MM.1S (cell line): ENCODE data around the gene CFAP99.

Source experiments
- DNase-seq: peaks from one replicate; pipeline ENCODE4 v3.0.0-alpha.2; 2015
- H2AFZ ChIP-seq: fragments of 300-600 bp; sonication (generic); 2 replicates; pipeline ENCODE4 v1.6.0; 2016; ENCODE audit warnings: antibody characterized with exemption, low read length
- H3F3A ChIP-seq: fragments of 300-600 bp; sonication (generic); 2 replicates; pipeline ENCODE4 v1.6.1; 2016; ENCODE audit warnings: mild to moderate bottlenecking, antibody characterized with exemption, low read length, moderate library complexity, mixed read lengths; ENCODE audit not compliant: insufficient read depth
- H3K27ac ChIP-seq: fragments of 300-600 bp; sonication (generic); 2 replicates; pipeline ENCODE4 v1.5.1; 2016; ENCODE audit warnings: mild to moderate bottlenecking, low read length
- H3K27me3 ChIP-seq: fragments of 300-600 bp; sonication (generic); replicated peaks from 2 replicates; pipeline ENCODE4 v1.6.0; 2016; ENCODE audit warnings: low read length; ENCODE audit not compliant: insufficient read depth
- H3K36me3 ChIP-seq: fragments of 300-600 bp; sonication (generic); replicated peaks from 2 replicates; pipeline ENCODE4 v1.6.1; 2016; ENCODE audit warnings: mild to moderate bottlenecking, low read length, mixed read lengths; ENCODE audit not compliant: insufficient read depth
- H3K4me1 ChIP-seq: fragments of 300-600 bp; sonication (generic); 2 replicates; pipeline ENCODE4 v1.6.1; 2016; ENCODE audit warnings: low read length, mixed read lengths
- H3K4me2 ChIP-seq: fragments of 300-600 bp; sonication (generic); 2 replicates; pipeline ENCODE4 v1.6.0; 2016; ENCODE audit warnings: low read depth, low read length
- H3K4me3 ChIP-seq: fragments of 300-600 bp; sonication (generic); 2 replicates; pipeline ENCODE4 v1.5.1; 2016; ENCODE audit warnings: low read length, mixed read lengths
- H3K79me2 ChIP-seq: fragments of 300-600 bp; sonication (generic); 2 replicates; pipeline ENCODE4 v1.6.1; 2016; ENCODE audit warnings: mixed run types, low read length, mixed read lengths
- H3K9ac ChIP-seq: fragments of 300-600 bp; sonication (generic); 2 replicates; pipeline ENCODE4 v1.6.1; 2016; ENCODE audit warnings: low read length, mixed read lengths
- H3K9me2 ChIP-seq: fragments of 300-600 bp; sonication (generic); replicated peaks from 2 replicates; pipeline ENCODE4 v1.6.1; 2016; ENCODE audit warnings: mild to moderate bottlenecking, low read length, mixed read lengths; ENCODE audit not compliant: insufficient read depth
- H3K9me3 ChIP-seq: fragments of 300-600 bp; sonication (generic); replicated peaks from 2 replicates; pipeline ENCODE4 v1.6.1; 2016; ENCODE audit warnings: mild to moderate bottlenecking, low read length, mixed read lengths; ENCODE audit not compliant: insufficient read depth
- H4K20me1 ChIP-seq: fragments of 300-600 bp; sonication (generic); 2 replicates; pipeline ENCODE4 v1.6.1; 2016; ENCODE audit warnings: mild to moderate bottlenecking, low read length, moderate library complexity, mixed read lengths; ENCODE audit not compliant: insufficient read depth
- EZH2 ChIP-seq: fragments of 300-600 bp; sonication (generic); optimal IDR thresholded peaks from 2 replicates; pipeline ENCODE3; 2017; ENCODE audit warnings: low read depth, mild to moderate bottlenecking, antibody characterized with exemption, low read length, mixed read lengths
- EZH2phosphoT487 ChIP-seq: fragments of 300-600 bp; sonication (generic); IDR thresholded peaks from 2 replicates; pipeline ENCODE4 v1.6.1; 2018; ENCODE audit warnings: antibody characterized with exemption, low read length
- TF ChIP-seq, protein P1 (sequence below): fragments of 300-600 bp; sonication (generic); IDR thresholded peaks from 2 replicates; pipeline ENCODE4 v1.5.1; 2016; ENCODE audit warnings: antibody characterized with exemption, low read length, mixed read lengths

CFAP99 gene

DNA sequence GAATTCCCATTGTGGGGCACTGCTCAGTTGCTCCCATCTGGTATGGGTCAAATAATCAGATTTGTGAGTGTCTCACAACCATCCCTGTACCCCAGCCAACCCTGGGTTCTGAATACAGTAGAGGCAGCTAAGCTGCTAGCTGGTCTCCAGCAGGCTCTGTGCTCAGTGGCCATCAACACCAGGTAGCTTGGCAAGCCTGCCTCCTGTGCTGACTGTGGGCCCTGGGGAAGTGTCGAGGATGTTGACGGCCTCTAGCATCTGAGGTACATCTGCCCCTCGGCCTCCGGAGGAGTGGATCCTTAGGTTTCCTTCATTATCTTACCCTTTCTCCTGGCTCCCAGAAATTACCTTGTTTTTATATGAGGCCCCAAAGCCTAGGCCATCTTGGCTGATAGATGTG is 63.4 kb downstream of the CFAP99 start:
- no peak for DNase-seq
- Histone ChIP-seq H3K9ac (no peak overlapping the region), H3K36me3 (no peaks in the 10 kb centered on the region), H2AFZ (no peak overlapping the region), H3K9me3 (no peaks in the 10 kb centered on the region), H3K27me3 (no peaks in the 10 kb centered on the region), H3F3A (peaks cover 25% of the 10 kb centered on the region), H3K4me2 (peak overlapping the region; percentile 4; the same call in 1 of the 2 replicates), H3K79me2 (peaks cover 99% of the 10 kb centered on the region), H3K4me1 (peaks cover 58% of the 10 kb centered on the region), H3K9me2 (no peaks in the 10 kb centered on the region), H3K27ac (no peak overlapping the region), H4K20me1 (peaks cover 92% of the 10 kb centered on the region), H3K4me3 (no peak overlapping the region)
- TF ChIP-seq, protein P1, sequence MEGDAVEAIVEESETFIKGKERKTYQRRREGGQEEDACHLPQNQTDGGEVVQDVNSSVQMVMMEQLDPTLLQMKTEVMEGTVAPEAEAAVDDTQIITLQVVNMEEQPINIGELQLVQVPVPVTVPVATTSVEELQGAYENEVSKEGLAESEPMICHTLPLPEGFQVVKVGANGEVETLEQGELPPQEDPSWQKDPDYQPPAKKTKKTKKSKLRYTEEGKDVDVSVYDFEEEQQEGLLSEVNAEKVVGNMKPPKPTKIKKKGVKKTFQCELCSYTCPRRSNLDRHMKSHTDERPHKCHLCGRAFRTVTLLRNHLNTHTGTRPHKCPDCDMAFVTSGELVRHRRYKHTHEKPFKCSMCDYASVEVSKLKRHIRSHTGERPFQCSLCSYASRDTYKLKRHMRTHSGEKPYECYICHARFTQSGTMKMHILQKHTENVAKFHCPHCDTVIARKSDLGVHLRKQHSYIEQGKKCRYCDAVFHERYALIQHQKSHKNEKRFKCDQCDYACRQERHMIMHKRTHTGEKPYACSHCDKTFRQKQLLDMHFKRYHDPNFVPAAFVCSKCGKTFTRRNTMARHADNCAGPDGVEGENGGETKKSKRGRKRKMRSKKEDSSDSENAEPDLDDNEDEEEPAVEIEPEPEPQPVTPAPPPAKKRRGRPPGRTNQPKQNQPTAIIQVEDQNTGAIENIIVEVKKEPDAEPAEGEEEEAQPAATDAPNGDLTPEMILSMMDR, result no peak
- TF ChIP-seq EZH2 (no peak), EZH2phosphoT487 (no peak)

DNA sequence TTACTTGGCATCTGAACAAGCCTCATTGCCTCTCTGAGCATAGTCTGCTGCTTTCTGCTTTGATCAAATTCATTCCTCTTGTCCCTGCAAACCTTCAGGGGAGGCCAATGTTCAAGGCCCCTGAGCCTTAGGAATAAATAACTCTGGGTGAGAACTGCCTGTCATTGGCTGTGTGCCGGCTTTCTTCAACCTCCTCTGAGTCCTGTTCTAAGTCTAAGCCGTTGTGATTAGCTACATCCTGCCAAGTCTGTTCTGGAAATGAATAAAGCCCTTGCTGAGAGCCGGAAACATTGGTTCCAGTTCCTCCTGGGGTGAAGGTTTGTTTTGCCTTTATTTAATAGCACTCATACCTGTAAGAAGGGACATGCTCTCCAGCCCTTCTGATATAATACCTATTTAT is 63.9 kb downstream of the CFAP99 start:
- Histone ChIP-seq H3K4me1 (peaks cover 62% of the 10 kb centered on the region), H3K36me3 (no peaks in the 10 kb centered on the region), H3K9me2 (no peaks in the 10 kb centered on the region), H3K27me3 (no peaks in the 10 kb centered on the region), H3K4me3 (no peak overlapping the region), H3K79me2 (peaks cover 99% of the 10 kb centered on the region), H3K4me2 (0 out of 2 replicates have a peak overlapping the region, but pooled peaks have one; percentile 4), H3K9ac (no peak overlapping the region), H3K9me3 (no peaks in the 10 kb centered on the region), H3K27ac (no peak overlapping the region), H2AFZ (no peak overlapping the region), H3F3A (peaks cover 30% of the 10 kb centered on the region), H4K20me1 (peaks cover 92% of the 10 kb centered on the region)
- TF ChIP-seq, protein P1, result no peak
- no peak for TF ChIP-seq EZH2phosphoT487
- no peak for TF ChIP-seq EZH2
- DNase-seq, result no peak

DNA sequence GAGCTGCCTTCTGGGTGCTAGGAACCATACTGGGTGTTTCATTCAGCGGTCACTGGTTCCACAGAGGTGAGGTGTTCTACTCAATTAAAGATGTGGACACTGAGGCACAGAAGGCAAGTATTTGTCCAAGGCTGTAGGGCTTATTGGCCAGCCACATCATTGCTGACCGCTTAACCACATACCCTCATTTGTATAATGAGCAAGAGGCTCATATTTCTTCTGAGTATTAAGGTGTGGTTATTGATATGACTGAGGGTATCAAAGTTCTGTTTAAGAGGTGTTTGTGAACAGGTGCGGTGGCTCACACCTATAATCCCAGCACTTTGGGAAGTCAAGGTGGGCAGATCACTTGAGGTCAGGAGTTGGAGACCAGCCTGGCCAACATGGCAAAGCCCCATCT is 64.5 kb downstream of the CFAP99 start:
- Histone ChIP-seq H3K4me2 (no peak overlapping the region), H3K4me1 (peaks cover 66% of the 10 kb centered on the region), H3F3A (peaks cover 33% of the 10 kb centered on the region), H2AFZ (no peak overlapping the region), H3K9ac (no peak overlapping the region), H3K79me2 (peaks cover 99% of the 10 kb centered on the region), H3K4me3 (no peak overlapping the region), H3K27ac (no peak overlapping the region), H3K9me2 (no peaks in the 10 kb centered on the region), H3K27me3 (no peaks in the 10 kb centered on the region), H3K36me3 (no peaks in the 10 kb centered on the region), H3K9me3 (no peaks in the 10 kb centered on the region), H4K20me1 (peaks cover 92% of the 10 kb centered on the region)
- no peak for DNase-seq
- TF ChIP-seq EZH2 (no peak), EZH2phosphoT487 (no peak)
- TF ChIP-seq, protein P1, result no peak
